ENCODE measurements around the gene TBCK.
"Not testable (repeated sequence)": the region's sequence is repeated elsewhere in the genome, so short reads cannot be mapped to it uniquely, and the experiment has no call there.

- not testable (repeated sequence) for TF ChIP-seq CTCF (IDR thresholded peaks at IDR 0.05); POLR2A (IDR thresholded peaks at IDR 0.05); POLR2AphosphoS5 (IDR thresholded peaks at IDR 0.05; ENCODE audit: insufficient read depth in 1 of 2, low read depth in 1 of 2)
Observed at GRCh38 chr4:106321814-106322213, 5.8 kb upstream of the TBCK start.
